HL-60/S4 treated with phorbol 12-myristate 13-acetate at 8.2 ng/mL for 4 days and 3 days (cell line): ENCODE data around the gene NBEAL2.

Source experiments
- in situ Hi-C: fragments of 300-500 bp; cut with MboI; formaldehyde crosslinking; loops from 2 replicates; pipeline ENCODE4 v1.15.0; 2022; ENCODE audit warnings: low sequenced_read_pairs

NBEAL2 gene

DNA sequence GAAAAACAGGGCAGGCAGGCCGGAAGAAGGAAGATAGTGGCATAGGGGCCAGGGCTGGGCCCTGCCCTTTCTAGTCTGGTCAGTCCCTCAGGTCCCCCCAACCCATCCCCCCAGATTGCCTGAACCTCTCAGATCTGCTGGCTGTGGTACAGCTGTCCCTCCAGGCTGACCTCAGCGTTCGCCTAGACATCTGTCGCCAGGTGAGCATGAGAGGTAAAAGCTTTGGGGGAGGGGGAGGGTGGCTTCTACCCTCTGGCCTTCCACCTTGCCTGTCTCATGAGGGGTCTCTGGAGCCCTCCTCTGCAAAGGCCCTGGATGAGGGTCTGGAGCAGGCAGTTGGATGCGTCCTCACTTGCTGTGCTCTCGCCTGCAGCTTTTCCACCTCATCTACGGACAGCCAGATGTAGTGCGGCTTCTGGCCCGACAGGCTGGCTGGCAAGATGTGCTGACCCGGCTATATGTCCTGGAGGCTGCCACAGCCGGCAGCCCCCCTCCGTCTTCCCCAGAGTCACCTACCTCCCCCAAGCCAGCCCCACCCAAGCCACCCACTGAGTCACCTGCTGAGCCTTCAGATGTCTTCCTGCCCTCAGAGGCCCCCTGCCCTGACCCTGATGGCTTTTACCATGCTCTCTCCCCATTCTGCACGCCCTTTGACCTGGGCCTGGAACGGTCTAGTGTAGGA, 20.2 kb downstream of the NBEAL2 start:
- in situ Hi-C loops = no loop called here

DNA sequence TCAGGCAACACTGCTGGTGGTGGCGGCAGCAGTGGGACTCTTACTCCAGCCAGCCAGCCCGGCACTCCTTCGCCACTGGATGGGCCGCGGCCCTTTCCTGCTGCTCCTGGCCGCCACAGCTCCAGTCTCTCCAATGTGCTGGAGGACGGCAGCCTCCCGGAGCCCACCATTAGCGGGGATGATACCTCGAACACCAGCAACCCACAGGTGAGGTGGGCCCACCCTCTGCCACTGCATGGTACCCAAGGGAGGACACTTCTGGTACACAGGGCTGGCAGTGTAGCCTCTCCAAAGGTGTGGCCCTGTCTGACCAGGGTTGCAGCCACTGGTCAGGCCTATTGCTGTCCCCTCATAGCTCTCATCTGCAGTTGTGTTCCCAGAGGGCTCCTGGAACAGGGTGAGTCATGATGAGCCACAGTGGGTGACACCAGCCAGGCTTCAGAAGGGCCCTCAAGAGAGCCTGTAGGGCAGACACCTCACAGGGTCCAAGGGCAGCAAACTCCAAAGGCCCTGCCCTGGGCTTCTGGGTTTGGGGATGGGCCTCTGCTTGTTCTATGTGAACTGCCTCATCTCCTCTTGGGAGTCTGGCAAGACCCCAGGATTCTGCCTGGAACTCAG, 20.8 kb downstream of the NBEAL2 start:
- in situ Hi-C loops = no loop called here

- in situ Hi-C loops = no loop called here
Observed at GRCh38 chr3:47000922-47001730, 21.7 kb downstream of the NBEAL2 start.

- in situ Hi-C loops = no loop called here
Observed at GRCh38 chr3:47001731-47002170, 22.3 kb downstream of the NBEAL2 start.

DNA sequence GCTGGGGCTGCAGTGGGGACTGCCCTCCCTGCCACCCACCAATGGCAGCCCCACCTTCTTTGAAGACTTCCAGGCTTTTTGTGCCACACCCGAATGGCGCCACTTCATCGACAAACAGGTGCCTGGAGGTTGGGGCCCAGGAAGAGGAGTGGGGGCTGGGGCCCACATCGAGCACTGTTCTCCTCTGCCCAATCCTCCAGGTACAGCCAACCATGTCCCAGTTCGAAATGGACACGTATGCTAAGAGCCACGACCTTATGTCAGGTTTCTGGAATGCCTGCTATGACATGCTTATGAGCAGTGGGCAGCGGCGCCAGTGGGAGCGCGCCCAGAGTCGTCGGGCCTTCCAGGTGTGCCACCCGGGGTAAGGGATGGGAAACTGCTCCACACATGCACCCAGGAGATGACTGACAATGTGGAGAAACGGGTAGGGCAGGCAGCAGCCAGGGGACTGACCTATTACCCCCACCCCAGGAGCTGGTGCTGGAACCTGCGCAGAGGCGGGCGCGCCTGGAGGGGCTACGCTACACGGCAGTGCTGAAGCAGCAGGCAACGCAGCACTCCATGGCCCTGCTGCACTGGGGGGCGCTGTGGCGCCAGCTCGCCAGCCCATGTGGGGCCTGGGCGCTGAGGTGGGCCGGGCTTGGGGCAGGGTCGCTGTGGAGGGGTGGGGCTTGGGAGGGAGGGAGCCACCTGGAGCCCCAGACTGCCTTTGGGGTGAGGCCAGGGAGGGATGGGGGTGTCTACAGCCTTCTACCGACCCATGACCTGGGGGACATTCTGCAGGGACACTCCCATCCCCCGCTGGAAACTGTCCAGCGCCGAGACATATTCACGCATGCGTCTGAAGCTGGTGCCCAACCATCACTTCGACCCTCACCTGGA, 22.9 kb downstream of the NBEAL2 start:
- in situ Hi-C loops = no loop called here

- in situ Hi-C loops = no loop called here
Observed at GRCh38 chr3:47003056-47003410, 23.6 kb downstream of the NBEAL2 start.

GRCh38 chr3:47003461-47004368, 24.2 kb downstream of the NBEAL2 start:
- in situ Hi-C loops = no loop called here

- in situ Hi-C loops = no loop called here
Observed at GRCh38 chr3:47004369-47005211, 25.1 kb downstream of the NBEAL2 start.

- in situ Hi-C loops = no loop called here
Observed at GRCh38 chr3:47005212-47006144, 26.0 kb downstream of the NBEAL2 start.

DNA sequence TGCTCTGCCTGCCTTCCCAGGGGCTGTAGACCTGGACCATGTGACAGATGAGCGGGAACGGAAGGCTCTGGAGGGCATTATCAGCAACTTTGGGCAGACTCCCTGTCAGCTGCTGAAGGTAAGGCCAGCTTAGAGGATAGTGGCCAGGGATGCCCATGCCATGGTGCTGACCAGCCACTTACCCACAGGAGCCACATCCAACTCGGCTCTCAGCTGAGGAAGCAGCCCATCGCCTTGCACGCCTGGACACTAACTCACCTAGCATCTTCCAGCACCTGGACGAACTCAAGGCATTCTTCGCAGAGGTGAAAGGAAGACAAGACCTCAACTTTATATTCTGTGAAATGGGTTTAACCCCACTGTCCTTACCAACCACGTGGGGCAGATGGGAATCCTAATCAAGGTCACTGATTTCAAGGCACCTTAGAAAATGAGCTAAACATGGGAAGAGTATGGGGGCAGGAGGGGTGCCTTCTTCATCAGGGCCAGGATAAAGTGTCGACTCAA, 26.7 kb downstream of the NBEAL2 start:
- in situ Hi-C loops = no loop called here

- in situ Hi-C loops = no loop called here
Observed at GRCh38 chr3:47007001-47007400, 27.5 kb downstream of the NBEAL2 start.

- in situ Hi-C loops = no loop called here
Observed at GRCh38 chr3:47007482-47008233, 28.2 kb downstream of the NBEAL2 start.

GRCh38 chr3:47008234-47008796, 28.8 kb downstream of the NBEAL2 start:
- in situ Hi-C loops = no loop called here

- in situ Hi-C loops = no loop called here
Observed at GRCh38 chr3:47008851-47009224, 29.4 kb downstream of the NBEAL2 start.

DNA sequence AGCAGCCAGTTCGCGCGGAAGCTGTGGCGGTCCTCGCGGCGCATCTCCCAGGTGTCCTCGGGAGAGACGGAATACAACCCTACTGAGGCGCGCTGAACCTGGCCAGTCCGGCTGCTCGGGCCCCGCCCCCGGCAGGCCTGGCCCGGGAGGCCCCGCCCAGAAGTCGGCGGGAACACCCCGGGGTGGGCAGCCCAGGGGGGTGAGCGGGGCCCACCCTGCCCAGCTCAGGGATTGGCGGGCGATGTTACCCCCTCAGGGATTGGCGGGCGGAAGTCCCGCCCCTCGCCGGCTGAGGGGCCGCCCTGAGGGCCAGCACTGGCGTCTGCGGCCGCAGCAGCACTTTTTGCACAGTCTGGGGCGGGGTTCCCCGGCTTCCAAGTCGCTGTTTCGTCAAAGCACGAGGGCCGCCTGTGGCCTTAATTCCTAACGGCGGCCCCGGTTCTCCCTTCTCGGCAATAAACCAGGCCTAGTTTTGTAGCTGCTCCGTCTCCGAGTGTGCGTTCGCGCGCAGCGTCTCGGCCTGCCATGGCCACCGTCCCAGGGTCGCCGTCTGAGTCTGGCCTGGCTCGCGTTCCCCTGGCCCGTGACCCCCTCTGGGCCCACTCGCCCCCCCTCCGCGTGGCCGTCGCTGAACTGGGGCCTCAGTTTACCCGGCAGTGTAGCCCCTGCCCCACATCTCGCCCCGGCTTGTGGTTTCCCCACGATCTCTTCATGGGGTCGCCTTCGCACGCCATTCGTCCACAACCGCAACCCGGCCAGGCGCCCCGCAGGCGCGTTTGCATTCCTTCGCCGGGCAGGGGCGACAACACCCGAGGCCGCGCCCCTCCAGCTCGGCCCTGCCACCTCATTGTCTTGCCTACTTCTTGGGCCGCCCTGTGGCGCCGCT, 30.0 kb downstream of the NBEAL2 start:
- in situ Hi-C loops = no loop called here
